ENCODE data around the gene FRS3. TPM values are rescaled to one million over a fixed set of nuclear protein-coding genes. Genes with fewer than 3 reads are reported as not detected.

The FRS3 gene
- total RNA-seq, 1 experiment from 2014 or later, result 3.0 TPM

GRCh38 chr6:41724586-41725501 lies 54.9 kb downstream of the FRS3 start:
- H3K36me3 ChIP-seq (ENCODE audit: control insufficient read depth, insufficient read depth, low read length), result no peaks in the 10 kb centered on the region
- no peak for ATAC-seq
- TF ChIP-seq REST (IDR thresholded peaks at IDR 0.05; ENCODE audit: insufficient read depth in 1 of 2, low read depth in 2 of 2, low read length in 1 of 2) (no peak), SIN3A (IDR thresholded peaks at IDR 0.05; ENCODE audit: borderline replicate concordance, insufficient read depth, low read depth, low read length) (no peak)
- H3K4me3 ChIP-seq (ENCODE audit: low read depth in 2 of 2, low read length in 2 of 2), result no peak overlapping the region
- POLR2A ChIA-PET, result no interaction called here
- CTCF ChIA-PET, result interaction anchor here (0.5 kb wide), 1 partner anchor 132 kb away, joined by 7 read pairs; no protein-coding TSS in a partner anchor
- in situ Hi-C loops (cut with HindIII; ENCODE audit: low pct_unique_long_range_greater_than_20kb, low sequenced_read_pairs) (no loop called here), intact Hi-C loops (cut with micrococcal nuclease; ENCODE audit: unreplicated experiment) (no loop called here)
- peaks cover 6% of the 10 kb centered on the region for H3K4me1 ChIP-seq (ENCODE audit: control insufficient read depth, insufficient read depth, low read length)
- no peaks in the 10 kb centered on the region for H3K9me3 ChIP-seq (ENCODE audit: control insufficient read depth, insufficient read depth, low read depth, low read length)
- BruUV-seq (replicated peaks), result no TSS peak
- no peaks in the 10 kb centered on the region for H3K27me3 ChIP-seq (ENCODE audit: control insufficient read depth, insufficient read depth, low read length)
- no peak for DNase-seq (ENCODE audit: low read depth, low spot score)
- no peak overlapping the region for H3K27ac ChIP-seq (ENCODE audit: low read length)

GRCh38 chr6:41724228-41724580 lies 55.5 kb downstream of the FRS3 start:
- Histone ChIP-seq H3K4me3 (ENCODE audit: low read depth in 2 of 2, low read length in 2 of 2) (no peak overlapping the region), H3K27me3 (ENCODE audit: control insufficient read depth, insufficient read depth, low read length) (no peaks in the 10 kb centered on the region), H3K4me1 (ENCODE audit: control insufficient read depth, insufficient read depth, low read length) (peaks cover 11% of the 10 kb centered on the region), H3K9me3 (ENCODE audit: control insufficient read depth, insufficient read depth, low read depth, low read length) (no peaks in the 10 kb centered on the region), H3K27ac (ENCODE audit: low read length) (no peak overlapping the region), H3K36me3 (ENCODE audit: control insufficient read depth, insufficient read depth, low read length) (no peaks in the 10 kb centered on the region)
- no peak for DNase-seq (ENCODE audit: low read depth, low spot score)
- ChIA-PET POLR2A (no interaction called here), CTCF (interaction anchor here (0.5 kb wide), 1 partner anchor 132 kb away, joined by 7 read pairs; no protein-coding TSS in a partner anchor)
- no TSS peak for BruUV-seq (replicated peaks)
- ATAC-seq, result no peak
- intact Hi-C loops (cut with micrococcal nuclease; ENCODE audit: unreplicated experiment) (no loop called here), in situ Hi-C loops (cut with HindIII; ENCODE audit: low pct_unique_long_range_greater_than_20kb, low sequenced_read_pairs) (no loop called here)
- TF ChIP-seq CTCF (IDR thresholded peaks at IDR 0.05) (no peak), SIN3A (IDR thresholded peaks at IDR 0.05; ENCODE audit: borderline replicate concordance, insufficient read depth, low read depth, low read length) (no peak), REST (IDR thresholded peaks at IDR 0.05; ENCODE audit: insufficient read depth in 1 of 2, low read depth in 2 of 2, low read length in 1 of 2) (no peak), POLR2AphosphoS5 (IDR thresholded peaks at IDR 0.05; ENCODE audit: low read depth, low read length) (no peak), TCF7L2 (IDR thresholded peaks at IDR 0.05; ENCODE audit: low read depth, low read length) (no peak)
